ENCODE data around the gene IL1F10.

- TF ChIP-seq CTCF (IDR thresholded peaks at IDR 0.05; ENCODE audit: low read depth, low read length, poor library complexity, severe bottlenecking) = no peak
- TF ChIP-seq EZH2phosphoT487 (IDR thresholded peaks at IDR 0.05; ENCODE audit: borderline replicate concordance, low read length) = no peak
Measured at GRCh38 chr2:113091231-113091896, 23.6 kb downstream of the IL1F10 start.

All from DOHH2 (cell line).